Fibroblast of pulmonary artery (primary cell): ENCODE data around the gene CD300LG.

Experiments used
- DNase-seq: peaks from one replicate; pipeline ENCODE4 v3.0.0-alpha.2; 2010; ENCODE audit warnings: low read depth
- H3K4me3 ChIP-seq: replicated peaks from 2 replicates; pipeline ENCODE4 v1.5.1; 2011; ENCODE audit warnings: low read depth, mild to moderate bottlenecking, control low read depth, low read length, moderate library complexity
- CTCF ChIP-seq: IDR thresholded peaks from 2 replicates; pipeline ENCODE4 v1.5.1; 2011; ENCODE audit warnings: mild to moderate bottlenecking, control low read depth, low read length, inconsistent platforms; ENCODE audit errors: missing control alignments

Gene CD300LG

GRCh38 chr17:43853546-43853945 is 6.6 kb downstream of the CD300LG start:
- DNase-seq, result no peak
- TF ChIP-seq CTCF, result no peak
- H3K4me3 ChIP-seq, result no peak overlapping the region

GRCh38 chr17:43854498-43854897 is 7.5 kb downstream of the CD300LG start:
- H3K4me3 ChIP-seq, result no peak overlapping the region
- no peak for DNase-seq
- no peak for TF ChIP-seq CTCF

- H3K4me3 ChIP-seq, result no peak overlapping the region
- DNase-seq, result no peak
- TF ChIP-seq CTCF, result no peak
Measured at GRCh38 chr17:43855061-43855460, 8.1 kb downstream of the CD300LG start.

GRCh38 chr17:43856141-43856540 is 9.2 kb downstream of the CD300LG start:
- no peak overlapping the region for H3K4me3 ChIP-seq
- TF ChIP-seq CTCF, result no peak
- no peak for DNase-seq

GRCh38 chr17:43857141-43857540 is 10.2 kb downstream of the CD300LG start:
- no peak overlapping the region for H3K4me3 ChIP-seq
- TF ChIP-seq CTCF, result no peak
- no peak for DNase-seq

- no peak for TF ChIP-seq CTCF
- DNase-seq, result no peak
- H3K4me3 ChIP-seq, result no peak overlapping the region
Measured at GRCh38 chr17:43857957-43858600, 11.1 kb downstream of the CD300LG start.

GRCh38 chr17:43860077-43860725 is 13.2 kb downstream of the CD300LG start:
- DNase-seq, result peak; percentile 44
- no peak overlapping the region for H3K4me3 ChIP-seq
- no peak for TF ChIP-seq CTCF
